Activated naive CD4-positive, alpha-beta T cell treated with anti-CD3 and anti-CD28 coated beads for 36 hours (primary cell): Measurements from ENCODE around the gene IL1RL1. TPM values are rescaled to one million over a fixed set of nuclear protein-coding genes. Genes with fewer than 3 reads are reported as not detected.

ENCODE experiments used
- CTCF ChIA-PET: fragments of 350-600 bp; sonication (Branson Sonifier 250); formaldehyde crosslinking; loops from one replicate; lab custom pipeline; 2021; ENCODE audit warnings: antibody characterized with exemption; lab: Charles Lee
- DNase-seq: peaks from one replicate; pipeline ENCODE4 v3.0.0-alpha.2; 2020
- H3K27ac Mint-ChIP-seq: one replicate; pipeline ENCODE4 v1.8.0; 2021; ENCODE audit warnings: mild to moderate bottlenecking, mixed read lengths
- H3K27me3 Mint-ChIP-seq: one replicate; pipeline ENCODE4 v1.8.0; 2021; ENCODE audit warnings: low read depth, mixed read lengths
- H3K36me3 Mint-ChIP-seq: one replicate; pipeline ENCODE4 v1.8.0; 2021; ENCODE audit warnings: low read depth, mixed read lengths
- H3K4me1 Mint-ChIP-seq: one replicate; pipeline ENCODE4 v1.8.0; 2021; ENCODE audit warnings: low read depth, mixed read lengths
- H3K4me3 Mint-ChIP-seq: one replicate; pipeline ENCODE4 v1.8.0; 2021; ENCODE audit warnings: mild to moderate bottlenecking, moderate library complexity, mixed read lengths
- H3K9me3 Mint-ChIP-seq: one replicate; pipeline ENCODE4 v1.8.0; 2021; ENCODE audit warnings: mixed read lengths
- intact Hi-C: fragments of 100-400 bp; cut with micrococcal nuclease; formaldehyde crosslinking; loops from one replicate; pipeline ENCODE4 v1.15.1; 2023
- total RNA-seq, 2 experiments: library from RNA; stranded (reverse); gene quantifications; one replicate each; pipeline ENCODE4 v1.2.3, GENCODE V29; 2021

Gene IL1RL1
- total RNA-seq, 2 experiments from 2014 or later: 0.22 to 0.43 TPM

DNA sequence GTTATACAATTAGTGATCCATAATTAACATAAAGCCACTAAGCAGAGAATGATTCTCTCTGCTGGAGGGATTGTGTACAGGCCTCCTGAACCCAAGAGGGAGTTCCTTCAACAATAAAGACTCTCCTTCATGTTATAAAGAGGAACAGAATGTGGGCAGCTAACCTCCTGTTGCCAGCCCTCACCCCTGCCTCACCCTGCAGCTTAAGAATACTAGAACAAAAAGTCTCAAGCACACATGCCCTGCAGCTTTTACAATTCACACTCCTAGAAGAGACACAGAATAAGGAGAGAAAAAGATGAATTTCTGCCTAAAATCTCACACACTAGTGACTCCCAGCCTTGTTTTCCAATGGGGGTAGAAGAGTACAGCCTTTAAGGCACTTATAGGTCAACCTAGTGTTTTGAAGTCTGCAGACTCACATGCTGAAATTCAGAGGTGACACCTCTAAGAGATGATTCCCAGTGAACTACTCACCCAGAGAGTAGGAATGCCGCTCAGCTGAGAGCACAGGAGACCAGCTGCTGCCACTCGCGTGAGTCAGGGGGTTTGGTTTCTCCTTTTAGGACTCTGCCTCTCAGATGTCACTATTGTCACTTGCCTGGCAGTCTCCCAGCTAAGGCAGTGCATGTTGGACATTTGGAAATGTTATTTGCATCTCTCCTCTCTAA, 32.5 kb upstream of the IL1RL1 start:
- H3K9me3 Mint-ChIP-seq: peaks cover 5% of the 10 kb centered on the region
- no peaks in the 10 kb centered on the region for H3K27me3 Mint-ChIP-seq
- CTCF ChIA-PET: interaction anchor here (1.0 kb wide), 1 partner anchor 27 kb away, joined by 3 read pairs; no protein-coding TSS in a partner anchor
- H3K4me1 Mint-ChIP-seq: peaks cover 14% of the 10 kb centered on the region
- no peaks in the 10 kb centered on the region for H3K36me3 Mint-ChIP-seq
- no peak overlapping the region for H3K4me3 Mint-ChIP-seq
- no peak for DNase-seq
- H3K27ac Mint-ChIP-seq: no peak overlapping the region
- intact Hi-C loops: no loop called here

DNA sequence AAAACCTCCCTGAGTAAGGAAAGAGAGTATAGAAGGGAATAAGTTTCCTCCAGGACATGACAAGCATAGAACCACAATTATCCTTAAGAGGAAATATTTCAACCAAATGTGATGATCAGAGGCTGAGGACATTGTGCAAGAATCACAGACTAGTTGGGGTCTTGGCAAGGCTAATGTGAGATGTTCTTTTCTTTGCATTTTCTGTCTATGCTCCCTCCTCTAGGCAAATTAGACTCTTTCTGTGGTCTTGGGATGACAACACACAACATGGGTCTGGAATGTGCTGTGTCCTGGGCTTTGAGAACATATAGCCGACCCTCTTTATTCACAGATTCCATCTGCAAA, 32.0 kb upstream of the IL1RL1 start:
- no peak for DNase-seq
- peaks cover 14% of the 10 kb centered on the region for H3K4me1 Mint-ChIP-seq
- CTCF ChIA-PET: no interaction called here

GRCh38 chr2:102282678-102283091, 28.7 kb upstream of the IL1RL1 start:
- no peak for DNase-seq
- no peak overlapping the region for H3K4me3 Mint-ChIP-seq

More for the DNA sequence above, 32.0 kb upstream of the IL1RL1 start:
- no peak overlapping the region for H3K4me3 Mint-ChIP-seq
- H3K36me3 Mint-ChIP-seq: no peaks in the 10 kb centered on the region
- peaks cover 5% of the 10 kb centered on the region for H3K9me3 Mint-ChIP-seq
- no peaks in the 10 kb centered on the region for H3K27me3 Mint-ChIP-seq
- no peak overlapping the region for H3K27ac Mint-ChIP-seq
- intact Hi-C loops: no loop called here

GRCh38 chr2:102283996-102284395, 27.4 kb upstream of the IL1RL1 start:
- Mint-ChIP-seq H3K27me3 (no peaks in the 10 kb centered on the region), H3K9me3 (no peaks in the 10 kb centered on the region), H3K4me3 (no peak overlapping the region), H3K36me3 (no peaks in the 10 kb centered on the region), H3K27ac (no peak overlapping the region), H3K4me1 (no peaks in the 10 kb centered on the region)
- DNase-seq: no peak
- intact Hi-C loops: loop anchor here (2.0 kb wide), 1 partner anchor 31 kb away; no protein-coding TSS in a partner anchor
- CTCF ChIA-PET: interaction anchor here (0.6 kb wide), 1 partner anchor 47 kb away, joined by 3 read pairs; no protein-coding TSS in a partner anchor

More at GRCh38 chr2:102282678-102283091, 28.7 kb upstream of the IL1RL1 start:
- Mint-ChIP-seq H3K27me3 (no peaks in the 10 kb centered on the region), H3K36me3 (no peaks in the 10 kb centered on the region), H3K9me3 (no peaks in the 10 kb centered on the region), H3K4me1 (no peaks in the 10 kb centered on the region), H3K27ac (no peak overlapping the region)
- CTCF ChIA-PET: no interaction called here
- intact Hi-C loops: loop anchor here (2.0 kb wide), 1 partner anchor 30 kb away; no protein-coding TSS in a partner anchor

GRCh38 chr2:102284611-102285010, 26.8 kb upstream of the IL1RL1 start:
- CTCF ChIA-PET: interaction anchor here (0.5 to 0.7 kb wide), 2 partner anchors 18 to 29 kb away, joined by 3 read pairs; no protein-coding TSS in a partner anchor
- intact Hi-C loops: no loop called here
- no peak for DNase-seq

DNA sequence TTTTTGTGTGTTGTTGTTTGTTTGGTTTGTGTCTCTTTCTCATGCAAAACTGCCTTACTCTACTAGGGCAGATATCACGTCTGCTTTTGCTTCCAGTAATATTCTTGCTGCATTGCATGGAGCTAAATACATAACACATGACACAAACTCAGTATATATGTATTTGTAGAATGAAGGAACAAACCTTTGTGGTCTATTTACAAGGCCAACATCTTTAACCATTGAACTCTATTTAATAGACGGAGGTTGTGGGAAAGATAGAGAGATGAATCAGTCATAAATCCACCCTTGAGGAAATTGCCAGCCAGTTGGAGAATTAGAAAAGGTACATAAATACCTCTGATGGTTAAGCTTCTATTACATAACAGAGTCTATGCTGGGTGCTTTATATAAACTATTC, 26.0 kb upstream of the IL1RL1 start:
- CTCF ChIA-PET: interaction anchor here (0.6 to 1.3 kb wide), 4 partner anchors 24 to 158 kb away, joined by 3 read pairs; no protein-coding TSS in a partner anchor
- Mint-ChIP-seq H3K27me3 (peaks cover 5% of the 10 kb centered on the region), H3K27ac (no peak overlapping the region), H3K4me3 (no peak overlapping the region), H3K36me3 (no peaks in the 10 kb centered on the region), H3K4me1 (no peaks in the 10 kb centered on the region), H3K9me3 (no peaks in the 10 kb centered on the region)
- intact Hi-C loops: no loop called here
- DNase-seq: no peak

More at GRCh38 chr2:102284611-102285010, 26.8 kb upstream of the IL1RL1 start:
- Mint-ChIP-seq H3K36me3 (no peaks in the 10 kb centered on the region), H3K9me3 (no peaks in the 10 kb centered on the region), H3K4me1 (no peaks in the 10 kb centered on the region), H3K4me3 (no peak overlapping the region), H3K27me3 (peaks cover under 1% of the 10 kb centered on the region), H3K27ac (no peak overlapping the region)

- H3K27me3 Mint-ChIP-seq: peaks cover 5% of the 10 kb centered on the region
- CTCF ChIA-PET: interaction anchor here (0.7 to 1.3 kb wide), 3 partner anchors 25 to 157 kb away, joined by 3 read pairs; no protein-coding TSS in a partner anchor
- no peak overlapping the region for H3K27ac Mint-ChIP-seq
- H3K36me3 Mint-ChIP-seq: no peaks in the 10 kb centered on the region
- H3K4me3 Mint-ChIP-seq: no peak overlapping the region
- intact Hi-C loops: no loop called here
- H3K4me1 Mint-ChIP-seq: no peaks in the 10 kb centered on the region
- H3K9me3 Mint-ChIP-seq: no peaks in the 10 kb centered on the region
- DNase-seq: no peak
Measured at GRCh38 chr2:102286041-102286440, 25.3 kb upstream of the IL1RL1 start.

- Mint-ChIP-seq H3K36me3 (no peaks in the 10 kb centered on the region), H3K4me1 (peaks cover 9% of the 10 kb centered on the region), H3K27me3 (peaks cover 10% of the 10 kb centered on the region), H3K4me3 (no peak overlapping the region), H3K9me3 (no peaks in the 10 kb centered on the region), H3K27ac (no peak overlapping the region)
- CTCF ChIA-PET: interaction anchor here (1.1 kb wide), 1 partner anchor 155 kb away, joined by 4 read pairs; no protein-coding TSS in a partner anchor
- intact Hi-C loops: no loop called here
- no peak for DNase-seq
Measured at GRCh38 chr2:102289129-102289528, 22.2 kb upstream of the IL1RL1 start.

GRCh38 chr2:102290594-102290993, 20.8 kb upstream of the IL1RL1 start:
- Mint-ChIP-seq H3K36me3 (no peaks in the 10 kb centered on the region), H3K9me3 (no peaks in the 10 kb centered on the region), H3K4me3 (no peak overlapping the region), H3K4me1 (peaks cover 18% of the 10 kb centered on the region), H3K27me3 (peaks cover 10% of the 10 kb centered on the region), H3K27ac (no peak overlapping the region)
- DNase-seq: no peak
- CTCF ChIA-PET: interaction anchor here (0.6 to 1.9 kb wide), 3 partner anchors 39 to 411 kb away, joined by 4 to 5 read pairs (median 5); no protein-coding TSS in a partner anchor
- intact Hi-C loops: no loop called here

DNA sequence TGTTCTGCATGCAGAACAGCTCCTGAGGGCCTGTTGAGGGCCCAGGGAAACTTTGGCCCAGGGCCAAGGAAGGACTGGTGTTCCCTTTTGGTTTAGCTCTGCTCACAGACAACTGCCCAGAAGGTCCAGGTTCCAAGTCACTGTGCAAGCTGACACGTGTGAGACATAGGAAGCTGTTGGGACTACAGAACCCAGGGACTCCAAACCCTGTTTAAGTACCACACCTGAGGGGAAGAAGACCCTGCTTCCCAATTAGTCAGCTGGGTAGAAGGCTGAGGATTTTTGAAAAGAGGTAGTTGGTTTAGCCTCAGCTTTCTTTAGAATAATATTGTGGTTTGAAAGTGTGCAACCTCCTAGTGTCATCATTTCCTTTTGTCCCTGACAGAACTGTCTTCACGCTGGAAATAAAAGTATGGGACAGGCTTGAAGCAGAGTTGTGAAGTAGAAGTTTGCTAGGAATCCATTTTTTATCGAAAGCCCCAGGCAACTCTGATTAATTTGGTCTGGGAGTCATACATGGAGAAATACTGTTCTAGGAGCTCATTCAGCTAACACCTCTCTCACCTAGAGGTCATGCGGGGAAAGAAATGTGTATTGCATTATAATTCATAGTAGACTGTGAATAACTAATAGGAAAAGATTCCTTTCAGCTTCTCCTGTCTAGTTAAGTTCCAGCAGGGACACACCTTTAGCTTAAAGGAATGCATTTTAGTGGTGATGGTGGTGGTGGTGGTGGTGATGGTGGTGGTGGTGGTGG, 19.9 kb upstream of the IL1RL1 start:
- Mint-ChIP-seq H3K27me3 (peaks cover 10% of the 10 kb centered on the region), H3K9me3 (no peaks in the 10 kb centered on the region), H3K4me3 (no peak overlapping the region), H3K36me3 (no peaks in the 10 kb centered on the region), H3K4me1 (peaks cover 25% of the 10 kb centered on the region), H3K27ac (no peak overlapping the region)
- intact Hi-C loops: no loop called here
- DNase-seq: no peak
- CTCF ChIA-PET: interaction anchor here (0.8 to 1.9 kb wide), 3 partner anchors 10 to 151 kb away, joined by 4 to 8 read pairs (median 5); no protein-coding TSS in a partner anchor

- H3K27me3 Mint-ChIP-seq: peaks cover 6% of the 10 kb centered on the region
- no peak for DNase-seq
- intact Hi-C loops: loop anchor here (1.0 kb wide), 1 partner anchor 37 kb away; no protein-coding TSS in a partner anchor
- no peak overlapping the region for H3K4me3 Mint-ChIP-seq
- no peaks in the 10 kb centered on the region for H3K36me3 Mint-ChIP-seq
- no peaks in the 10 kb centered on the region for H3K9me3 Mint-ChIP-seq
- CTCF ChIA-PET: interaction anchor here (1.0 to 1.2 kb wide), 2 partner anchors 13 to 56 kb away, joined by 3 read pairs; no protein-coding TSS in a partner anchor
- H3K4me1 Mint-ChIP-seq: peaks cover 27% of the 10 kb centered on the region
- H3K27ac Mint-ChIP-seq: peak overlapping the region; percentile 7
Measured at GRCh38 chr2:102294802-102295489, 16.4 kb upstream of the IL1RL1 start.
